Thymus (tissue), 11 donors: ENCODE data around the gene KIF26A. TPM values are rescaled to one million over a fixed set of nuclear protein-coding genes. Genes with fewer than 3 reads are reported as not detected.

ENCODE experiments used
- DNase-seq, 9 donors: peaks; one replicate each; pipeline ENCODE4 v3.0.0-alpha.2; 2013; ENCODE audit warnings: low spot score in 9 of 9, low read depth in 6 of 9, missing footprints in 1 of 9
- H3K27ac ChIP-seq, 2 donors: one replicate each; pipeline ENCODE4 v1.5.1; 2013; ENCODE audit warnings: control low read depth in 1 of 2, low read depth in 1 of 2, low read length in 1 of 2, mild to moderate bottlenecking in 1 of 2, moderate library complexity in 1 of 2
- H3K27me3 ChIP-seq, 2 donors: one replicate each; pipeline ENCODE4 v1.5.1; 2013; ENCODE audit warnings: low read length in 1 of 2; ENCODE audit not compliant: control insufficient read depth in 2 of 2, insufficient read depth in 1 of 2
- H3K36me3 ChIP-seq, 2 donors: one replicate each; pipeline ENCODE4 v1.5.1; 2013; ENCODE audit warnings: low read length in 1 of 2, mild to moderate bottlenecking in 1 of 2, moderate library complexity in 1 of 2; ENCODE audit not compliant: control insufficient read depth in 2 of 2, insufficient read depth in 2 of 2
- H3K4me1 ChIP-seq, 2 donors: one replicate each; pipeline ENCODE4 v1.5.1; 2013; ENCODE audit warnings: low read length in 2 of 2; ENCODE audit not compliant: control insufficient read depth in 2 of 2, insufficient read depth in 2 of 2
- H3K4me3 ChIP-seq, 2 donors: one replicate each; pipeline ENCODE4 v1.5.1; 2013; ENCODE audit warnings: low read length in 2 of 2, control low read depth in 1 of 2, mild to moderate bottlenecking in 1 of 2
- H3K9me3 ChIP-seq, 2 donors: one replicate each; pipeline ENCODE4 v1.5.1; 2013; ENCODE audit warnings: low read length in 1 of 2, mild to moderate bottlenecking in 1 of 2; ENCODE audit not compliant: control insufficient read depth in 2 of 2, insufficient read depth in 1 of 2
- WGBS: extraction: QIAGEN DNeasy Blood & Tissue Kit; methylation state at CpG from one replicate; pipeline ENCODE4 v1.1.7; 2013; 5-methylcytosine and 5-hydroxymethylcytosine counted together
- polyA plus RNA-seq: library from polyadenylated mRNA; stranded (reverse); fragments of 200-250 nt; gene quantifications from one replicate; pipeline ENCODE4 v1.2.3, GENCODE V29; 2013
- total RNA-seq: library from RNA; stranded (reverse); fragments of 120-200 nt; gene quantifications from one replicate; pipeline ENCODE4 v1.2.4, GENCODE V29; 2013
- donor health status: healthy.

KIF26A gene
- total and polyA plus RNA-seq, 2 donors, result 1.7 TPM

- H3K36me3 ChIP-seq, result no peaks in the 10 kb centered on the region
- no peaks in the 10 kb centered on the region for H3K4me1 ChIP-seq
These were observed 46.1 kb downstream of the KIF26A start for GRCh38 chr14:104184506-104184905.

GRCh38 chr14:104184911-104185499, 46.6 kb downstream of the KIF26A start:
- H3K27me3 ChIP-seq, result no peaks in the 10 kb centered on the region
- no peak for DNase-seq
- no peaks in the 10 kb centered on the region for H3K4me1 ChIP-seq
- no peaks in the 10 kb centered on the region for H3K36me3 ChIP-seq
- H3K4me3 ChIP-seq, result no peak overlapping the region
- no peaks in the 10 kb centered on the region for H3K9me3 ChIP-seq
- 62% methylated on average over 20 of the region's 20 CpGs for WGBS
- no peak overlapping the region for H3K27ac ChIP-seq

More at GRCh38 chr14:104184506-104184905, 46.1 kb downstream of the KIF26A start:
- DNase-seq, result no peak
- 72% methylated on average over 12 of the region's 12 CpGs for WGBS
- no peaks in the 10 kb centered on the region for H3K27me3 ChIP-seq
- no peak overlapping the region for H3K27ac ChIP-seq
- no peak overlapping the region for H3K4me3 ChIP-seq
- H3K9me3 ChIP-seq, result no peaks in the 10 kb centered on the region

- no peaks in the 10 kb centered on the region for H3K27me3 ChIP-seq
- DNase-seq, result no peak
- H3K4me1 ChIP-seq, result no peaks in the 10 kb centered on the region
- 89% methylated on average over 16 of the region's 16 CpGs for WGBS
- no peak overlapping the region for H3K4me3 ChIP-seq
- H3K27ac ChIP-seq, result no peak overlapping the region
- H3K9me3 ChIP-seq, result no peaks in the 10 kb centered on the region
- no peaks in the 10 kb centered on the region for H3K36me3 ChIP-seq
These were observed 47.6 kb downstream of the KIF26A start for GRCh38 chr14:104185916-104186495.

DNA sequence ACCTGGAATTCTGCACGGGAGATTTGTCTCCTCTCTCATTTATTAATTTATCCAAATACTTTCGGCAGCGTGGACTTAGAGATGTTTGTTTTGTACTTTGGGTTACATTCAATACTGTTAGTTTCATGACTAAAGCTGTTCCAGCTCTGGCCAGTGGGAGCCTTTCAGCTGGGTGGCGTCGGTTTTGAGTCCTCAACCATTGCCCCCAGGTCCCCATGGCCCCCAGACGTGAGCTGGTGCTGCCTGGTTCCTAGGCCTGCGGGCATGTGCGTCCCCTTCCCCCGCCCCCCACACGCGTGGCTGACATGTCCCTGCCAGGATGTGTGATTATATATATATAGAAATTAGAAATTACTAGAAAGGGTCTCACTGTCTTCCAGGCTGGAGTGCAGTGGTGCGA, 48.2 kb downstream of the KIF26A start:
- DNase-seq, result no peak
- no peak overlapping the region for H3K27ac ChIP-seq
- no peaks in the 10 kb centered on the region for H3K9me3 ChIP-seq
- 91% methylated on average over 12 of the region's 12 CpGs for WGBS
- no peaks in the 10 kb centered on the region for H3K27me3 ChIP-seq
- no peaks in the 10 kb centered on the region for H3K36me3 ChIP-seq
- H3K4me3 ChIP-seq, result no peak overlapping the region
- no peaks in the 10 kb centered on the region for H3K4me1 ChIP-seq

DNA sequence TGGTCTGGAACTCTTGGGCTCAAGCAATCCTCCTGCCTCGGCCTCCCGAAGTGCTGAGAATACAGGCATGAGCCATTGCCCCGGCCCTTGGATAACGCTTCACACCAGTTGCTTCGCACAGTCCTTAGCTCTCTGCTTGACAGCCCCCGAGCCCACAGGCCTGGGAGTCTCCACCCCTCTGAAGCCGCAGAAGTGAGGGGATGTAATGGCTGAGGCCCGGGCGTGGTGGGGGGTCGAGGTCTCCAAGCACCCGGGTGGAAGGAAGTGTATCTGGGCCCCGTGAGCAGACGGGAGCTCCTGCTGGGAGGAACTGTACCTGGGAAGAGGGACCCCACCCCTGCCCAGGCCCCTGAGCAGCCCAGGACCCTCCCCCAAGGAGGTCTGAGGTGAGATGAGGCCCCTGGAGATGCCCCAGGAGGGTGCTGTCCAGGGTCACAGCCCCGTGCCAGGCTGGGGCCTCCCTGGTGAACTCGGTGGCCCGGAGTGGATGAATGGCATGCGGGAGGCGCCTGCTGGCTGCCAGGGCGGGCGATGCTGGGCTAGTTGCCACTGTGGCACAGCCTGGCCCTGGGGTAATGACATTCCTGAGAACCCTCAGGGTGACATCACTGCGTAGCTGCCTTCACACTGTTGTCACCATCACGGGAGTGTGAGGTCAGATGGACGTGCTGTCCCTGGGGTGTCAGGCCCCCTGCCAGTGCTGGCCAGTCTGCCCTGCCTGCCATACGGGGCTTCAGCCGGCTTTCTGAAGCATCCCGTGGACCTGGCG, 48.9 kb downstream of the KIF26A start:
- H3K36me3 ChIP-seq, result no peaks in the 10 kb centered on the region
- DNase-seq, result no peak
- no peaks in the 10 kb centered on the region for H3K9me3 ChIP-seq
- 83% methylated on average over 27 of the region's 27 CpGs for WGBS
- H3K4me1 ChIP-seq, result no peaks in the 10 kb centered on the region
- no peak overlapping the region for H3K4me3 ChIP-seq
- H3K27ac ChIP-seq, result no peak overlapping the region
- H3K27me3 ChIP-seq, result no peaks in the 10 kb centered on the region

GRCh38 chr14:104187931-104188726, 49.7 kb downstream of the KIF26A start:
- no peak for DNase-seq

DNA sequence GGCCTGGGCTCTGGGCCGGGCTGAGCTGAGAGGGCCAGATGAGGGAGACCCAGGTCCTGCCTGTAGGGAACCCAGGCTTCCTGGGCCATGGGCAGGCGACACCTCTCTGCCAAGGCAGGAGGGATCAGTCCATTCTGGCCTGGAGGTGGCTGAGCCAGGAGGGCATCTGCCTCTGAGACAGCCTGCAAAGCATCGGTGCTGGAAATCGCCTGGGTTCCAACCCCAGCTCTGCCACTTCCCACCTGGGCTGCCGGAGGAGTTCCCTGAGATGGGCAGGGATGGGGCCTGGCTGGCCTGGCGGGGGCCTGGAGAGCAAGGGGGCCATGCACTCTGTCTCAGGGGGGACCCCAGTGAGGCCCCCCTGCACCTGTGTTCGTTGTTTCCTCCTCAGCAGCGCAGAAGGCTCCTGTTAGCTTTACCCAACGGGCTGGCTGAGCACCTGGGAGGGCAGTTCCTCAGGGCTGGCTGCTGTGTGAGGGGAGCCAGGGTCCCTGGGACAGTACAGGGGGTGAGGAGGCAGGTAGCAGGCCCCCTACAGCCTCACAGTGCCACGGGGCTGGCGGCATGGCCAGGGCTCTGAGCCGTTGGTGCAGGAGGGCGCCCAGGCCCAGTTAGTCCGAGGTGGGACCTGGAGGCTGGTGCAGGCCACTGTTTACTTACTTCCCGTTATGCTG, 50.5 kb downstream of the KIF26A start:
- Histone ChIP-seq H3K27ac (no peak overlapping the region), H3K36me3 (no peaks in the 10 kb centered on the region), H3K27me3 (no peaks in the 10 kb centered on the region), H3K9me3 (no peaks in the 10 kb centered on the region), H3K4me3 (no peak overlapping the region), H3K4me1 (no peaks in the 10 kb centered on the region)
- 84% methylated on average over 15 of the region's 15 CpGs for WGBS
- no peak for DNase-seq

More at GRCh38 chr14:104187931-104188726, 49.7 kb downstream of the KIF26A start:
- H3K9me3 ChIP-seq, result no peaks in the 10 kb centered on the region
- H3K27me3 ChIP-seq, result no peaks in the 10 kb centered on the region
- no peak overlapping the region for H3K4me3 ChIP-seq
- H3K36me3 ChIP-seq, result no peaks in the 10 kb centered on the region
- no peaks in the 10 kb centered on the region for H3K4me1 ChIP-seq
- no peak overlapping the region for H3K27ac ChIP-seq
- 80% methylated on average over 27 of the region's 27 CpGs for WGBS

- Histone ChIP-seq H3K36me3 (no peaks in the 10 kb centered on the region), H3K9me3 (no peaks in the 10 kb centered on the region), H3K4me1 (no peaks in the 10 kb centered on the region), H3K4me3 (no peak overlapping the region), H3K27me3 (no peaks in the 10 kb centered on the region), H3K27ac (no peak overlapping the region)
- no peak for DNase-seq
- 95% methylated on average over 24 of the region's 24 CpGs for WGBS
These were observed 51.4 kb downstream of the KIF26A start for GRCh38 chr14:104189629-104190335.
